ENCODE data around the gene S100P. TPM values are rescaled to one million over a fixed set of nuclear protein-coding genes. Genes with fewer than 3 reads are reported as not detected.

The S100P gene
- total RNA-seq, 4 donors from 2014 or later: 0.60 to 10.9 (median 1.1) TPM; not detected in 1

- DNase-seq (ENCODE audit: low spot score) (no peak), ATAC-seq (ENCODE audit: low FRiP score) (no peak)
- no peak for TF ChIP-seq CTCF (IDR thresholded peaks at IDR 0.05)
Measured at GRCh38 chr4:6699903-6700302, 6.2 kb downstream of the S100P start.

GRCh38 chr4:6701371-6701770 lies 7.7 kb downstream of the S100P start:
- no peak for ATAC-seq (ENCODE audit: low FRiP score)
- no peak for TF ChIP-seq CTCF (IDR thresholded peaks at IDR 0.05)

GRCh38 chr4:6702761-6703160 lies 9.1 kb downstream of the S100P start:
- DNase-seq (ENCODE audit: low spot score) (no peak), ATAC-seq (ENCODE audit: low FRiP score) (no peak)
- no peak for TF ChIP-seq CTCF (IDR thresholded peaks at IDR 0.05)

More at GRCh38 chr4:6701371-6701770, 7.7 kb downstream of the S100P start:
- DNase-seq (ENCODE audit: low spot score): no peak

- no peak for DNase-seq (ENCODE audit: low spot score)
- TF ChIP-seq CTCF (IDR thresholded peaks at IDR 0.05): no peak
- no peak for ATAC-seq (ENCODE audit: low FRiP score)
Measured at GRCh38 chr4:6703786-6704185, 10.1 kb downstream of the S100P start.

GRCh38 chr4:6705646-6706045 lies 12.0 kb downstream of the S100P start:
- ATAC-seq (ENCODE audit: low FRiP score): no peak
- no peak for DNase-seq (ENCODE audit: low spot score)
- TF ChIP-seq CTCF (IDR thresholded peaks at IDR 0.05): no peak

- TF ChIP-seq CTCF (IDR thresholded peaks at IDR 0.05): no peak
- DNase-seq (ENCODE audit: low spot score) (no peak), ATAC-seq (ENCODE audit: low FRiP score) (no peak)
Measured at GRCh38 chr4:6706173-6706572, 12.5 kb downstream of the S100P start.

- DNase-seq (ENCODE audit: low spot score) (peak; percentile 95), ATAC-seq (ENCODE audit: low FRiP score) (peak; percentile 94)
- no peak for TF ChIP-seq CTCF (IDR thresholded peaks at IDR 0.05)
Measured at GRCh38 chr4:6709230-6710114, 15.8 kb downstream of the S100P start, which contains the start of gene MRFAP1L1. MRFAP1L1 (minus strand) TSS chr4:6709865; CDS start chr4:6709629, 236 bp downstream.
